ENCODE data around the gene ATP8B1. TPM values are rescaled to one million over a fixed set of nuclear protein-coding genes. Genes with fewer than 3 reads are reported as not detected.

ATP8B1 gene
- total RNA-seq, 2 donors from 2014 or later, result 33.5 to 103 TPM

- Histone ChIP-seq H3K4me1 (replicated peaks) (no peaks in the 10 kb centered on the region), H3K27me3 (replicated peaks; ENCODE audit: insufficient read depth) (no peaks in the 10 kb centered on the region), H3K4me3 (no peak overlapping the region), H3K9me3 (no peaks in the 10 kb centered on the region), H3K27ac (no peak overlapping the region), H3K36me3 (no peaks in the 10 kb centered on the region)
- TF ChIP-seq CTCF (IDR thresholded peaks at IDR 0.05) (no peak), POLR2A (IDR thresholded peaks at IDR 0.05) (no peak), POLR2AphosphoS5 (IDR thresholded peaks at IDR 0.05) (no peak)
- intact Hi-C loops (cut with DNase I), result loop anchor here (10.0 kb wide), 1 partner anchor 174 kb away; no protein-coding TSS in a partner anchor
- no peak for DNase-seq (ENCODE audit: low spot score)
Observed at GRCh38 chr18:57809190-57809589, 6.1 kb upstream of the ATP8B1 start.

DNA sequence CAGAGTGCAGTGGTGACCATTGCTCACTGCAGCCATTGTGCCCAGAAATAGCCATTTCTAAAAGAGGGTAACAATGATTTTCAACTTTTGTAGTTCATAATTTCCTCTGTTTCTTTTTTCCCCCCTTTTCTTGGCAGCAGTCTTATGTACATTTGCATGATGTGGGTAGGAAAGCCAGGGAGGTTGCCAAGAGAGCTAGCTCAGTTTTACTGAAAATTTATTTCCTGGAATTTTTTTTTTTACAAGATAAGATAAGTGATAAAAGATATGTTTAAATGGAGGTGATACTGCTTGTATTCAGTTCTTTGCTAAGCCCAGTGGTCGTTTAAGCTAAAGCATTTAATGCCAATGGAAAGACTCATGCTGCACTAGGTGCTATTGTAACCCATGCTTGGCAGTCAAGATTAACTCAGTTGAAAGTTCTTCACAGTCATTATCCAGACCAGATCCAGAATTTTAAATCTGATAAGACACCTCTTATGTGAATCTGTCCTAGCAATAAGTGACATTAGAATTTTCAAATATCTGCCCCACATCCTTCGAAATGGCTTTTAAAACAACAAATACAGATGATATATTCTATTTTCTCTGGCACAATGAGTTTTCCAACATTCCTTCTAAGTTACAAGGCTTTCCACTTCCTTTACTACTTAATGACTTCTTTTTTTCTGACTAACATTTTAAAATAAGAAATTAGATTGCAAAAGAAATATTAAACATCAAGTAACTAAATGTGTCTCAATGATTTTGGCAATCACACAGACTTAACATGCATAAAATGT, 4.4 kb upstream of the ATP8B1 start:
- intact Hi-C loops (cut with DNase I), result loop anchor here (10.0 kb wide), 1 partner anchor 173 kb away; no protein-coding TSS in a partner anchor
- Histone ChIP-seq H3K9me3 (no peaks in the 10 kb centered on the region), H3K27me3 (replicated peaks; ENCODE audit: insufficient read depth) (no peaks in the 10 kb centered on the region), H3K36me3 (no peaks in the 10 kb centered on the region), H3K4me3 (no peak overlapping the region), H3K27ac (peak overlapping the region; percentile 9 to 40), H3K4me1 (replicated peaks) (no peaks in the 10 kb centered on the region)
- 9% methylated on average over 2 of the region's 2 CpGs for WGBS
- TF ChIP-seq POLR2AphosphoS5 (IDR thresholded peaks at IDR 0.05) (peak; percentile 5), POLR2A (IDR thresholded peaks at IDR 0.05) (no peak)
- no peak for DNase-seq (ENCODE audit: low spot score)

- no peaks in the 10 kb centered on the region for H3K9me3 ChIP-seq
- H3K4me1 ChIP-seq (replicated peaks), result no peaks in the 10 kb centered on the region
- no peak overlapping the region for H3K4me3 ChIP-seq
- no peaks in the 10 kb centered on the region for H3K36me3 ChIP-seq
- 10% methylated on average over 3 of the region's 3 CpGs for WGBS
- H3K27me3 ChIP-seq (replicated peaks; ENCODE audit: insufficient read depth), result no peaks in the 10 kb centered on the region
- intact Hi-C loops (cut with DNase I), result loop anchor here (10.0 kb wide), 1 partner anchor 172 kb away; no protein-coding TSS in a partner anchor
- peak overlapping the region; percentile 9 to 40 for H3K27ac ChIP-seq
- peak; percentile 3 for TF ChIP-seq POLR2AphosphoS5 (IDR thresholded peaks at IDR 0.05)
- no peak for TF ChIP-seq POLR2A (IDR thresholded peaks at IDR 0.05)
- DNase-seq (ENCODE audit: low spot score), result no peak
Observed at GRCh38 chr18:57806978-57807285, 3.8 kb upstream of the ATP8B1 start.

GRCh38 chr18:57806201-57806977, 3.3 kb upstream of the ATP8B1 start:
- no peak for DNase-seq (ENCODE audit: low spot score)
- peak overlapping the region in 1 of 2 donors; percentile 40 for H3K27ac ChIP-seq
- H3K27me3 ChIP-seq (replicated peaks; ENCODE audit: insufficient read depth), result no peaks in the 10 kb centered on the region
- H3K4me3 ChIP-seq, result no peak overlapping the region
- no peak for TF ChIP-seq CTCF (IDR thresholded peaks at IDR 0.05)
- TF ChIP-seq POLR2A (IDR thresholded peaks at IDR 0.05), result no peak
- TF ChIP-seq POLR2AphosphoS5 (IDR thresholded peaks at IDR 0.05), result no peak
- no peaks in the 10 kb centered on the region for H3K36me3 ChIP-seq
- WGBS, result 96% methylated on average over 7 of the region's 7 CpGs
- no peaks in the 10 kb centered on the region for H3K4me1 ChIP-seq (replicated peaks)
- H3K9me3 ChIP-seq, result no peaks in the 10 kb centered on the region
- intact Hi-C loops (cut with DNase I), result loop anchor here (10.0 kb wide), 1 partner anchor 172 kb away; no protein-coding TSS in a partner anchor

GRCh38 chr18:57805117-57805516, 2.0 kb upstream of the ATP8B1 start:
- WGBS, result 97% methylated on average over 6 of the region's 6 CpGs
- Histone ChIP-seq H3K9me3 (no peaks in the 10 kb centered on the region), H3K4me3 (no peak overlapping the region), H3K27ac (no peak overlapping the region), H3K36me3 (no peaks in the 10 kb centered on the region), H3K27me3 (replicated peaks; ENCODE audit: insufficient read depth) (no peaks in the 10 kb centered on the region), H3K4me1 (replicated peaks) (no peaks in the 10 kb centered on the region)
- intact Hi-C loops (cut with DNase I), result loop anchor here (10.0 kb wide), 1 partner anchor 170 kb away; no protein-coding TSS in a partner anchor
- TF ChIP-seq CTCF (IDR thresholded peaks at IDR 0.05), result no peak
- TF ChIP-seq POLR2A (IDR thresholded peaks at IDR 0.05), result no peak
- TF ChIP-seq POLR2AphosphoS5 (IDR thresholded peaks at IDR 0.05), result no peak
- DNase-seq (ENCODE audit: low spot score), result no peak

Data from prostate gland (tissue), 2 donors.